ENCODE results near the gene PREB. TPM values are rescaled to one million over a fixed set of nuclear protein-coding genes. Genes with fewer than 3 reads are reported as not detected.

Gene PREB
- total RNA-seq, 4 donors from 2014 or later, result 53.2 to 105 (median 71.1) TPM

- no peak for DNase-seq
- 86 to 90% methylated on average over 3 of the region's 3 CpGs for WGBS, 2 donors (ENCODE audit: low coverage in 1 of 2)
- Histone ChIP-seq H3K9me3 (no peaks in the 10 kb centered on the region), H3K4me1 (no peaks in the 10 kb centered on the region), H3K36me3 (no peaks in the 10 kb centered on the region), H3K27ac (no peak overlapping the region), H3K27me3 (peaks cover 5% of the 10 kb centered on the region), H3K4me3 (no peak overlapping the region)
- in situ Hi-C loops (cut with MboI; ENCODE audit: low pct_ligation_motif_present in 1 of 4, low pct_unique_long_range_greater_than_20kb in 1 of 4, low sequenced_read_pairs in 3 of 4), result loop anchor here in 2 of 4 donors (10.0 to 25.0 kb wide), 2 partner anchors 103 to 176 kb away; partner anchors contain the start of genes TRIM54 (in 2 of the 2), ATRAID (in 1 of the 2), CAD (in 1 of the 2) and SLC5A6 (in 1 of the 2)
- TF ChIP-seq POLR2AphosphoS5 (IDR thresholded peaks at IDR 0.05) (no peak), EP300 (IDR thresholded peaks at IDR 0.05; ENCODE audit: low read depth) (no peak), POLR2A (IDR thresholded peaks at IDR 0.05) (no peak), CTCF (IDR thresholded peaks at IDR 0.05) (no peak)
- intact Hi-C loops (cut with DNase I; ENCODE audit: low total_unique reads), result no loop called here
These were observed 25.4 kb downstream of the PREB start for GRCh38 chr2:27109083-27109482.

DNA sequence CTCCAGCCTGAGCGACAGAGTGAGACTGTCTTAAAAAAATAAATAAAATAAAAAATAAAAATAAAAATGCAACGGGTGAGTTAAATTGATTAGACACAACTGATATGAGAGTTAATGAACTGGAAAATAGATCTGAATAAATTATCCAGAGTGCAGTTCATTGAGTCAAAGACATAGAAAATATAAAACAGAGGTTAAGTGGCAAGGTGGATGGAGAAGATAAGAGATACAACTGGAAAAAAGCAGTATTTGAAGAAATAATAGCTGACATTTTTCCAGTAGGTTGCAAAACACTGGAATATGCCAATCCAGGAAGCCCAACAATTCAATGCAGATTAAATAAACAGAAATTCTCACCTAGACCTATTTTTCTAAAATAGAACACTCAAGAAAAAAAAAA lies 26.2 kb downstream of the PREB start:
- Histone ChIP-seq H3K4me1 (no peaks in the 10 kb centered on the region), H3K27ac (no peak overlapping the region), H3K27me3 (peaks cover 5% of the 10 kb centered on the region), H3K4me3 (no peak overlapping the region), H3K9me3 (no peaks in the 10 kb centered on the region), H3K36me3 (no peaks in the 10 kb centered on the region)
- intact Hi-C loops (cut with DNase I; ENCODE audit: low total_unique reads), result no loop called here
- DNase-seq, result no peak
- TF ChIP-seq POLR2A (IDR thresholded peaks at IDR 0.05), result no peak
- no peak for TF ChIP-seq EP300 (IDR thresholded peaks at IDR 0.05; ENCODE audit: low read depth)
- no peak for TF ChIP-seq POLR2AphosphoS5 (IDR thresholded peaks at IDR 0.05)
- TF ChIP-seq CTCF (IDR thresholded peaks at IDR 0.05), result no peak
- WGBS, 2 donors (ENCODE audit: low coverage in 1 of 2), result 84 to 100% methylated on average over 2 of the region's 2 CpGs
- in situ Hi-C loops (cut with MboI; ENCODE audit: low pct_ligation_motif_present in 1 of 4, low pct_unique_long_range_greater_than_20kb in 1 of 4, low sequenced_read_pairs in 3 of 4), result loop anchor here in 2 of 4 donors (10.0 to 25.0 kb wide), 2 partner anchors 104 to 177 kb away; partner anchors contain the start of genes TRIM54 (in 2 of the 2), ATRAID (in 1 of the 2), CAD (in 1 of the 2) and SLC5A6 (in 1 of the 2)

GRCh38 chr2:27105981-27106380 lies 28.5 kb downstream of the PREB start:
- intact Hi-C loops (cut with DNase I; ENCODE audit: low total_unique reads) (no loop called here), in situ Hi-C loops (cut with MboI; ENCODE audit: low pct_ligation_motif_present in 1 of 4, low pct_unique_long_range_greater_than_20kb in 1 of 4, low sequenced_read_pairs in 3 of 4) (loop anchor here in 2 of 4 donors (10.0 to 25.0 kb wide), 2 partner anchors 106 to 179 kb away; partner anchors contain the start of genes TRIM54 (in 2 of the 2), ATRAID (in 1 of the 2), CAD (in 1 of the 2) and SLC5A6 (in 1 of the 2))
- 71 to 74% methylated on average over 3 of the region's 3 CpGs for WGBS, 2 donors (ENCODE audit: low coverage in 1 of 2)
- DNase-seq, result no peak
- H3K27me3 ChIP-seq, result peaks cover 5% of the 10 kb centered on the region
- TF ChIP-seq POLR2A (IDR thresholded peaks at IDR 0.05) (no peak), POLR2AphosphoS5 (IDR thresholded peaks at IDR 0.05) (no peak), CTCF (IDR thresholded peaks at IDR 0.05) (no peak), EP300 (IDR thresholded peaks at IDR 0.05; ENCODE audit: low read depth) (no peak)
- no peak overlapping the region for H3K4me3 ChIP-seq
- no peaks in the 10 kb centered on the region for H3K36me3 ChIP-seq
- H3K27ac ChIP-seq, result no peak overlapping the region
- H3K4me1 ChIP-seq, result no peaks in the 10 kb centered on the region
- H3K9me3 ChIP-seq, result no peaks in the 10 kb centered on the region

GRCh38 chr2:27102329-27102728 lies 32.1 kb downstream of the PREB start:
- no peaks in the 10 kb centered on the region for H3K36me3 ChIP-seq
- no peaks in the 10 kb centered on the region for H3K9me3 ChIP-seq
- H3K4me3 ChIP-seq, result no peak overlapping the region
- no peaks in the 10 kb centered on the region for H3K4me1 ChIP-seq
- intact Hi-C loops (cut with DNase I; ENCODE audit: low total_unique reads) (no loop called here), in situ Hi-C loops (cut with MboI; ENCODE audit: low pct_ligation_motif_present in 1 of 4, low pct_unique_long_range_greater_than_20kb in 1 of 4, low sequenced_read_pairs in 3 of 4) (loop anchor here in 2 of 4 donors (10.0 to 25.0 kb wide), 2 partner anchors 110 to 182 kb away; partner anchors contain the start of genes TRIM54 (in 2 of the 2), ATRAID (in 1 of the 2), CAD (in 1 of the 2) and SLC5A6 (in 1 of the 2))
- no peak for DNase-seq
- H3K27ac ChIP-seq, result no peak overlapping the region
- TF ChIP-seq CTCF (IDR thresholded peaks at IDR 0.05) (no peak), EP300 (IDR thresholded peaks at IDR 0.05; ENCODE audit: low read depth) (no peak), POLR2A (IDR thresholded peaks at IDR 0.05) (no peak), POLR2AphosphoS5 (IDR thresholded peaks at IDR 0.05) (no peak)
- peaks cover 5% of the 10 kb centered on the region for H3K27me3 ChIP-seq
- WGBS, 2 donors (ENCODE audit: low coverage in 1 of 2), result 82% methylated on average over 5 of the region's 5 CpGs; no CpG with 5 or more reads in 1 of the 2 donors
